GM12878 (cell line): Measurements from ENCODE around the gene SLC45A2. TPM values are rescaled to one million over a fixed set of nuclear protein-coding genes. Genes with fewer than 3 reads are reported as not detected.

Source experiments
- ATAC-seq: fragments of 200-7000 bp; cut with Tn5 transposase; 3 replicates; pipeline ENCODE4 v1.9.1; 2020; ENCODE audit warnings: mild to moderate bottlenecking, moderate library complexity
- BruUV-seq: library from RNA; stranded (reverse); fragments of 400-500 nt; replicated peaks from 2 replicates; lab custom pipeline; 2021; lab: Mats Ljungman, UMichigan
- CTCF ChIA-PET: fragments of 300-600 bp; sonication (Branson Sonifier 250); formaldehyde crosslinking; extraction: SDS; loops from one replicate; lab custom pipeline; 2021; ENCODE audit warnings: inconsistent platforms; lab: Yijun Ruan, JAX
- POLR2A ChIA-PET: fragments of 350-600 bp; formaldehyde crosslinking; extraction: SDS; loops from one replicate; lab custom pipeline; 2021; ENCODE audit warnings: inconsistent platforms; lab: Charles Lee
- RAD21 ChIA-PET: fragments of 300-600 bp; sonication (Branson Sonifier 250); formaldehyde crosslinking; loops from one replicate; lab custom pipeline; 2023; ENCODE audit warnings: antibody characterized with exemption; ENCODE audit not compliant: unreplicated experiment; lab: Charles Lee
- SMC1A ChIA-PET: fragments of 300-600 bp; sonication (Branson Sonifier 250); formaldehyde crosslinking; loops from one replicate; lab custom pipeline; 2023; ENCODE audit not compliant: unreplicated experiment, uncharacterized antibody; lab: Charles Lee
- DNase-seq: peaks from one replicate; pipeline ENCODE4 v3.0.0-alpha.2; 2011; ENCODE audit warnings: low read depth, low spot score
- FAIRE-seq: peaks from 3 replicates; lab custom pipeline; 2011; peaks lifted over from hg19 to GRCh38; lab: Jason Lieb, UNC
- H2AFZ ChIP-seq: 2 replicates; pipeline ENCODE4 v1.6.0; 2011; ENCODE audit warnings: low read depth, low read length, control low read depth; ENCODE audit not compliant: control insufficient read depth
- H3K27ac ChIP-seq: 2 replicates; pipeline ENCODE4 v1.5.1; 2011; ENCODE audit warnings: control low read depth; ENCODE audit not compliant: control insufficient read depth, insufficient read depth
- H3K27me3 ChIP-seq, 2 experiments: replicated peaks in 1 of 2; 2 replicates each; pipeline versions ENCODE4 v1.6.0 to v1.6.1; 2011; ENCODE audit warnings: low read length in 1 of 2; ENCODE audit not compliant: control insufficient read depth in 2 of 2, insufficient read depth in 2 of 2
- H3K36me3 ChIP-seq, 2 experiments: 2 replicates each; pipeline ENCODE4 v1.5.1; 2011; ENCODE audit warnings: low read length in 1 of 2; ENCODE audit not compliant: control insufficient read depth in 2 of 2, insufficient read depth in 2 of 2
- H3K4me1 ChIP-seq: 2 replicates; pipeline ENCODE4 v1.6.1; 2011; ENCODE audit warnings: mild to moderate bottlenecking, low read length, moderate library complexity, mixed read lengths; ENCODE audit not compliant: control insufficient read depth, insufficient read depth
- H3K4me2 ChIP-seq: 2 replicates; pipeline ENCODE4 v1.6.0; 2011; ENCODE audit warnings: control low read depth; ENCODE audit not compliant: control insufficient read depth, insufficient read depth
- H3K4me3 ChIP-seq: fragments of 200-600 bp; sonication (generic); 2 replicates; pipeline ENCODE4 v1.5.1; 2016
- H3K79me2 ChIP-seq: 2 replicates; pipeline ENCODE4 v1.6.0; 2011; ENCODE audit warnings: low read length; ENCODE audit not compliant: control insufficient read depth, insufficient read depth
- H3K9ac ChIP-seq: 2 replicates; pipeline ENCODE4 v1.8.0; 2011; ENCODE audit warnings: low read length, control low read depth, mixed read lengths; ENCODE audit not compliant: control insufficient read depth, insufficient read depth
- H3K9me3 ChIP-seq: replicated peaks from 3 replicates; pipeline ENCODE4 v1.5.1; 2011; ENCODE audit warnings: mild to moderate bottlenecking, low read length; ENCODE audit not compliant: control insufficient read depth, insufficient read depth
- H4K20me1 ChIP-seq: 2 replicates; pipeline ENCODE4 v1.6.0; 2011; ENCODE audit not compliant: control insufficient read depth, insufficient read depth
- BCLAF1 ChIP-seq: fragments of 450-650 bp; IDR thresholded peaks from 2 replicates; pipeline ENCODE4 v1.6.1; 2017; ENCODE audit warnings: antibody characterized with exemption, mild to moderate bottlenecking, moderate library complexity
- MTA3 ChIP-seq: IDR thresholded peaks from 2 replicates; pipeline ENCODE4 v1.6.1; 2012; ENCODE audit warnings: low read length, inconsistent platforms, borderline replicate concordance
- MYC ChIP-seq: IDR thresholded peaks from 2 replicates; pipeline ENCODE4 v1.6.1; 2011; ENCODE audit warnings: mild to moderate bottlenecking, low read length, moderate library complexity, inconsistent platforms; ENCODE audit not compliant: insufficient read depth, insufficient replicate concordance, insufficient read length, severe bottlenecking
- NFYA ChIP-seq: IDR thresholded peaks from 2 replicates; pipeline ENCODE4 v1.6.1; 2011; ENCODE audit warnings: low read depth, mild to moderate bottlenecking, low read length, improper control_type of control experiment, borderline replicate concordance
- SPI1 ChIP-seq: IDR thresholded peaks from 2 replicates; pipeline ENCODE4 v1.6.1; 2011; ENCODE audit warnings: low read depth, mild to moderate bottlenecking, low read length, moderate library complexity, borderline replicate concordance; ENCODE audit not compliant: insufficient read depth
- USF2 ChIP-seq: IDR thresholded peaks from 2 replicates; pipeline ENCODE4 v1.6.1; 2011; ENCODE audit warnings: low read depth, low read length, improper control_type of control experiment, borderline replicate concordance
- WGBS: methylation state at CpG from one replicate; pipeline ENCODE4 v1.1.6; 2016; ENCODE audit warnings: low lambda C conversion rate; ENCODE audit not compliant: insufficient replicate concordance, insufficient coverage; ENCODE audit errors: missing lambda C conversion rate; 5-methylcytosine and 5-hydroxymethylcytosine counted together
- in situ Hi-C: fragments of 300-500 bp; cut with MboI; formaldehyde crosslinking; loops from 9 replicates; pipeline ENCODE4 v1.14.3; 2018; ENCODE audit warnings: mixed read lengths
- intact Hi-C: fragments of 100-400 bp; cut with micrococcal nuclease; formaldehyde crosslinking; loops from one replicate; pipeline ENCODE4 v1.14.2; 2022; ENCODE audit not compliant: unreplicated experiment
- polyA plus RNA-seq, 11 experiments: library from polyadenylated mRNA; depleted of rRNA in 4 of 11; unstranded in 6 of 11; stranded (reverse) in 5 of 11; fragments of >200 nt; fragmentation: Nextera tagmentation in 4 of 11; fragmentation: Illumina TruSeq in 1 of 11; extraction: Ambion mirVana in 4 of 11; extraction: Trizol in 1 of 11; gene quantifications; 1 replicate in 1 of 11; 2 replicates in 10 of 11; pipeline versions ENCODE4 v1.2.1 to v1.2.3, GENCODE V29; 2011 to 2016; ENCODE audit warnings: inconsistent platforms in 2 of 11, missing spikeins in 2 of 11, low read depth in 1 of 11
- total RNA-seq, 4 experiments: library from RNA; depleted of rRNA in 3 of 4; stranded (reverse); fragments of >200 nt in 3 of 4; fragmentation: Illumina TruSeq in 1 of 4; extraction: Trizol in 1 of 4; gene quantifications; 2 replicates each; pipeline versions ENCODE4 v1.2.1 to v1.2.3, GENCODE V29; 2013 to 2021

SLC45A2 gene
- total and polyA plus RNA-seq, 10 of the 15 experiments (the other 5 are each of a cell fraction or from before 2014, with no cell fraction given) = 0.06 to 0.07 TPM; not detected in 8

- TF ChIP-seq BCLAF1 = no peak
- TF ChIP-seq MYC = no peak
Observed at GRCh38 chr5:33937707-33938506, 46.6 kb downstream of the SLC45A2 start (continued).

- no TSS peak for BruUV-seq
- intact Hi-C loops = no loop called here
- FAIRE-seq = no peak
- H2AFZ ChIP-seq = no peak overlapping the region
- no peak overlapping the region for H3K4me2 ChIP-seq
- no peaks in the 10 kb centered on the region for H3K79me2 ChIP-seq
- H3K27ac ChIP-seq = no peak overlapping the region
- H3K9ac ChIP-seq = no peak overlapping the region
- in situ Hi-C loops = no loop called here
- WGBS = 92% methylated on average over 52 of the region's 54 CpGs
- ChIA-PET RAD21 (interaction anchor here (0.7 to 4.4 kb wide), 2 partner anchors 31 to 33 kb away, joined by 3 to 46 read pairs; no protein-coding TSS in a partner anchor), POLR2A (interaction anchor here (0.6 to 1.1 kb wide), 2 partner anchors 467 to 502 kb away, joined by 3 read pairs; no protein-coding TSS in a partner anchor), SMC1A (interaction anchor here (1.0 to 4.7 kb wide), 4 partner anchors 33 to 491 kb away, joined by 3 to 52 read pairs (median 18); no protein-coding TSS in a partner anchor), CTCF (interaction anchor here (3.5 to 5.3 kb wide), 2 partner anchors 33 to 502 kb away, joined by 39 to 70 read pairs; no protein-coding TSS in a partner anchor)
- no peak overlapping the region for H3K4me3 ChIP-seq
- ATAC-seq = no peak
- no peaks in the 10 kb centered on the region for H3K36me3 ChIP-seq
- peaks cover 16% of the 10 kb centered on the region for H3K4me1 ChIP-seq
- no peak for DNase-seq
- no peaks in the 10 kb centered on the region; the same call in 2 of the 3 replicates for H3K9me3 ChIP-seq
- H4K20me1 ChIP-seq = no peaks in the 10 kb centered on the region
- H3K27me3 ChIP-seq = no peaks in the 10 kb centered on the region; a peak in 1 of 4 replicates
- TF ChIP-seq MTA3 (no peak), SPI1 (no peak), USF2 (no peak), NFYA (no peak), BCLAF1 (no peak)
Observed at GRCh38 chr5:33937017-33937706, 47.3 kb downstream of the SLC45A2 start.
